GM19324 (cell line): Measurements from ENCODE around the gene PHTF1.
"Not testable (repeated sequence)": the region's sequence is repeated elsewhere in the genome, so short reads cannot be mapped to it uniquely, and the experiment has no call there.

ENCODE experiments used
- ATAC-seq: cut with Tn5 transposase; IDR thresholded peaks from one replicate; pipeline ENCODE4 v1.9.1; 2021; ENCODE audit warnings: mild to moderate bottlenecking, moderate library complexity; ENCODE audit not compliant: unreplicated experiment, low FRiP score

PHTF1 gene

DNA sequence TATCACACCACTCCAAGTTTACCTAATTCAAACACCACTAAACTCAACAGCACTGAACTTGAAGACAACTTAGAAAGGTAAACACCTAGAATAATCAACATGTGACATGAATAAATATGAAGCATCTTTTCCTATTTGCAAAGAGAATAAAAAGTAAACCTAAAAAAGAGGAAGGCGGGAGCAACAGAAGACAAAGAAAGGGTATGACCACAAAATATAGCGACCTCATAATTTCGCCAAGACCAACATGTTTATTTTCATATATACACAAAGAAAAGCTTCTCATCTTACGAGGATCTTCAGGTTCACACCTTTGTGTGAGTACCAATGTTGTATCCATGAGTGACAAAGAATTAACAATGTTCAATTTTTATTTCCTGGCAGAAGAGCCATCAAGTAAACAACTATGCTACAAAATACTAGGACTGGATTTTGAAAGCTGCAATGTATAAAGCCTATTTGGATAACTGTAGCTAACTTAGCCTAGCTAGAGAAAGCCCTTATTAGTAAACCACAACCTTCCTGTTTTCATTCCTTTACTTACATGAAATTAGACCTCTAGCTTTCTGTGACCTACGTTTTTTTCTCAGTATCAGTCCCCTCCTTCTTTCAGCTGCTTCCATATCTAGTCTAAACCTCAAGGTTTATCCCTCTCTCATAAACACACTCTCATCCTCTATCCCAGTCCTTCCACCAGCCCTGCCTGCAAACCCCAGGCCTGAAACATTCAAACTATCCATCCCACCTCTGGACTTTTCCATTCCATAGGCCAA is 21.3 kb upstream of the PHTF1 start:
- ATAC-seq = no peak

DNA sequence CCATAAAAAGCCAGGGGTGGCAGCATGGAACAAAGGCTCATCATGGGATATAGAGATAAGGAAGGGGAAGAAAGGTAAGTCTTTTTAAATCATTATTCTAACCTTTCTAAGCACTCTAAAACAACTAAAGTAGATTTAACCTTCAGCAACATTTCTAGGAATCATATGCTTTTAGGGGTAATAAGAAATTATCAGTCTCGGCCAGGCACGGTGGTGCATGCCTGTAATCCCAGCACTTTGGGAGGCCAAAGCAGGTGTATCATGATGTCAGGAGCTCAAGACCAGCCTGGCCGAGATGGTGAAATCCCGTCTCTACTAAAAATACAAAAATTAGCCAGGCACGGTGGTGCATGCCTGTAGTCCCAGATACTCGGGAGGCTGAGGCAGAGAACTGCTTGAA is 20.3 kb upstream of the PHTF1 start:
- ATAC-seq = no peak

DNA sequence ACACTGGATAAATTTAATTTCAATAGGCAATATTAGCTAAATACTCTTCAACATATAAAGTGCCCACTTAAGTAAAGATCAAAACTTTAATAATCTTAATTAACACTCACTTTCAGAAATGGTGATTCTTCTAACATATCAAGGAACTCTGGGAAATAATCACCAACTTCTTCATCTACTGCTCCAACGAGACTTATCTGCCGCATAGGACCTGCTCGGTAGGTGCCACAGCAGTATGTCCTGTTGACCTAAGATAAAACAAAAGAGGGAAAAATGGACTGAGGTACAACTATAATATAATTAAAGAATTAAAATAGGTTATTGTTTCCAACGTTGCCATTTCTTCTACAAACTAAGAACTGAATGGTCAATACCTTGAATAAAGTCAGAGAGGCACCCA is 18.3 kb upstream of the PHTF1 start:
- no peak for ATAC-seq

DNA sequence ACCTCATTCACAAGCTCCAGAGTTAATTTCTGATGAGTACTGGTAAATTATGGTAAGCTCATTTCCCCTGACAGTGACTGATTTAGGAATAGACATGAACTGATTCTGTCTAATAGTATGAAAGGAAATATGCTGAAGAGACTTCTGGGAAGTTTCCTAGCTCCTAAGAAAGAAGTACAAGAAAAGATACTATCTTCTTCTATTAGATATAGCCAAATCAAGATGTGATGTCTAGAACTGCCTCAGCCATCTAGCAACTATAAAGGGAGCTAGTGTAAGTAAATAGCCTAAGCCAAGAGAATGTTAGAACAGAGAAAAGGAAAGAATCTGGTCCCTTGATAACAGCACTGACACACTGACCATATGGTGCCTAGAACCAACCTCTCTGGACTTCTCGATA is 10.7 kb upstream of the PHTF1 start:
- no peak for ATAC-seq

DNA sequence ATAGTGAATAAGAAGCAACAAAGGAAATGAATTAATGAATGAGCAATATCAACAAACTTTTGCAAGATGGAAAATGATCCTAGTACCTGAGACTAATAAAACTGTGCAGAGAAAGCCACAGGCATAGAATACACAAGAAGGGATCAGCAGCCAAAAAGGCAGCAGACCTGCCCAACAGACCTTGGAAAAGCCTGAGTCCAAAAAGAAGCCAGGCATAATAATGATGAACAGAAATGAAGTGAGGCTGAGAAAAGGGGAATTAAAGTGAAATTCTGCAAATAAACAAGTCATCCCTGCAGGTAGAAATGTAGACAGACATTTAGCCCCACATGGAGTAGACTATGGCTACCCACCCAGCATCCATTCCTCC is 10.3 kb upstream of the PHTF1 start:
- ATAC-seq = no peak

DNA sequence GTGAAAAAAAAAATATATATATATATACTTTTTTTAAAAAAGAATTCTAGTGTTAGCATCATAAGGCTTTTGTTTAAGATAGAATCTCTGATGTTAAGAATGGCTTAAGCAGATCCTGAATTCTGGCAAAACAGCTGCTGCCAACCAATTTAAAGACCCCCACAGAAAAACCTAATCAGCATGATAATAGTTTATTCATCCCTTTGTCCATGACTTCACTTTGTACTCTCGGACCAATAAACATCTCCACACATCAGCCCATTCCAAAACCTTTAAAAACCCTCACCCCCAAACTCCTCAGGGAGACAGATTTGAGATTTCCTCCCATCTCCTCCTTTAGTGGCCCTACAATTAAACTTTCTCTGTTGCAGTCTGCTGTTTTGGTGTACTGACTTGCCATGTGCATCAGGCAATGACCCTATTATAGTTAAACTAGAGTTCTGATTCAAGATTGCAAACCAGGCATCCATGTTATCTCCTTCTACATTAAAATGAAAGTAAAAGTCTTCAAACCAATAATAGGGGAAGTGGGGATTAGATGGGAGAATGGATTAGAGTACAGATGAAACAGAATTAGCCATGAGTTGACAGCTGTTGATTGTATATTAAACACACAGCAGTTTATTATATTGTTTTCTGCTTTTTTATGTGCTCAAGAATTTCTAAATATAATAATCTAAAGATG is 9.8 kb upstream of the PHTF1 start:
- no peak for ATAC-seq

DNA sequence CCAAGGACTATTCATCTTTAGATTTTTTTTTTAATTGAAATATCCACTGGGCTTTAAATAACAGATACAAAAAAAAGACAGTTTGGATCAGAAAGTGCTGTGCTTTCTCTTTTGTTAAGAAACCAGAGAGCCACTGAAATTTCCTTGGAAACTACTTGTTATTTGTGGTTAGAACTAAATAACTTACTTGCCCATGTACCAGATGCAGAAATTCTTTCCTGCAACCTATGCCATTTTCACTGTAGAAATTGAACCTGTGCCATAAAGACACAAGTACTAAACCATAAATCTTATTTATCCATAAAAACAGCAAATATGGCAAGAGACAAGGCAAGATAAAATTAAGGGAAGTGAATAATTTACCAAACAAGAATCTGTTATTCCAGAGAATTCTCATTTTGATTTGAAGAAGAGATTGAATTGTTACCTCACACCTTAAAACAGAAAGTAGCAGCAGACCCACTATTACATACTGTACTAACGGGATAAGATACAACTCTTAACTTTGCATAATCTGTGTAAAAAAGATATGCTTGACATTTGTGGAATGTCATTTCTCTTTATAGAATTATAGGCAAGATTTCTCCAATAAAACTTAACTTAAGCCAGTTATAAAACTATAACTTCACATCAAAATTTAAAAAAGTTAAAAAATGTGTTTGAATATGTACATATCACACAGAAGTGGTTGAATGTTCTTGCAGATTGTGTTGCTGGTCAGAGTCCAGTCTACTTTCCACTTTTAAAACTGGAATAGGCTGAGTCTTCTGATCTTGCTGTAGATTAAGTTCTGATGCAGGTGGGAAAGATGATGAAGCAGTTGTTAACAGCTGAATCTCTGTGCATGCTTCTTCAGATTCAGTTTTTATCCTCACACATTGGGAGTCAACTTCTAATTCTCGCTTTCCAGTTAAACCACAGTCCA is 6.3 kb upstream of the PHTF1 start:
- no peak for ATAC-seq

DNA sequence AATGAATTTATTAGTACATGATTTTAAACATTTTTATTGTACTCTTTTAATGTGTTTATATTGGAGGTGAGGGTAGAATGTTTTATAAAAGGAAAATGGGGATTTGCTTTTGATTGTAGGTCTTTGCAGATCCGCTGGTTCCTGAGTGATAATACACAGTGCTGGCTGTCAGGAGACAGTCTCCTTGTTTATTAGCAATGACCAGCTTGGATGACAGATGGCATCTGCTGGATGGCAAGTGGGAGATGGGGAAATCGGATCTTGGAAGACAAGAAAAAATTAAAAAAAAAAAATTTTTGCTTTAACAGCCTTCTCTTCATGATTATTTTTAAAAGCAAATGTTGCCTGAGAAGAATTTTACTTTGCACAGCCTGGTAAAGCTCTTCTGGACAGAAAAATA is 4.4 kb upstream of the PHTF1 start:
- ATAC-seq = no peak

DNA sequence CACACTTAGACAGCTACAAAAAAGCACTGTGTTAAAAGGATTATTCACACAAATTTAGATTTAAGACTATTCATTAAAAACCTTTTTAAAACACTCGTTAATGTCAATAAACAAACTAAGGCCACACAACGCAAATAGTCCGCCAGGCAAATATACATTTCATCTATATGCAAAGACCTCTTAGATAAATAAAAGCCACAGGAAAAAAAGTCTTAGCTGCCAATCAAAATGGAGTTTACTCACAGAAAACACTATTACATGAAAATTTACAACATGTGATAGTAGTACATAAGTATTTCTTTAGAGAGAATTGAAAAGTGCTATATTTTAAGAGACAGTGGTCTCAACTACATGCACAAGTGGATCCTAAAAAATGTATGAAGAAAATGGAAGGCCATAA is 2.7 kb upstream of the PHTF1 start:
- no peak for ATAC-seq

DNA sequence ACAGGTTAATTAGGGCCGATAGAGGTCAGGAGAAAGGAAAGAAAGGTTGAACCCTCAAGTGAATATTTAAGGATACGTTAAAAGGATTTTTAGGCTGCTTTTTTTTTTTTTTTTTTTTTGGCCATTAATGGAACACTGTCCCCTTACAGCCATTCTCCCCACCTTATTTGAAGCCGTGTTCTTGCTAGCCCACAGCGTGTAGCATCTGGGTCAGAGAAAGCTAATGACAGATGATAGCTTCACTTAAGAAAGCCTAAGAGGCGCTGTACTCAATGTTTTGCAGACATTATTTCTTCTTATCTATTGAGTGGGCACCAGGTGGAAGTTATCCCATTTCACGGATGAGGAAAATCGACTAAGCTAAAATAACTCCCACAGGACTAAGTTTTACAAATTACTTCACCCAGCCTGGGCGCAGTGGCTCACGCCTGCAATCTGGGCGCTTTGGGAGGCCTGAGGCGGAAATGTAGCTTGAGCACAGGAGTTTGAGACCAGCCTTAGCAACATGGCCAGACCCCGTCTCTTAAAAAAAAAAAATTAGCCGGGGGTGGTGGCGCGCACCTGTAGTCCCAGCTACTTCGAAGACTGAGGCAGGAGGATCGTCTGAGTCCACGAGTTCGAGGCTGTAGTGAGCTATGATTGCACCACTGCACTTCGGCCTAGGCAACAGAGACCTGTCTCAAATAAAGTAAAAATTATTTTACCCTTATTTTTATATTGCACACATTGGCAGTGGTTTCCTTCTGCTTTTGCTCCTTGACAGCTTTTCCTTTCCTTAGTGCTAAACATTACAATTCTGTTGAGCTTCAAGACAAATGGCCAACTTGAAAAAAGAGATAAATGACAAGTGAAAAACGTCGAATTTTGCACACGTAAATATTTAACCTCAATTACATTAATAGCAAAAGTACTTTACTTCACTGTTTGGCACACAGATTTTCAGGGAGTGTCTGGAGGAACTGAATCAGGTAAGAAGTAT is 1.1 kb upstream of the PHTF1 start:
- no peak for ATAC-seq

DNA sequence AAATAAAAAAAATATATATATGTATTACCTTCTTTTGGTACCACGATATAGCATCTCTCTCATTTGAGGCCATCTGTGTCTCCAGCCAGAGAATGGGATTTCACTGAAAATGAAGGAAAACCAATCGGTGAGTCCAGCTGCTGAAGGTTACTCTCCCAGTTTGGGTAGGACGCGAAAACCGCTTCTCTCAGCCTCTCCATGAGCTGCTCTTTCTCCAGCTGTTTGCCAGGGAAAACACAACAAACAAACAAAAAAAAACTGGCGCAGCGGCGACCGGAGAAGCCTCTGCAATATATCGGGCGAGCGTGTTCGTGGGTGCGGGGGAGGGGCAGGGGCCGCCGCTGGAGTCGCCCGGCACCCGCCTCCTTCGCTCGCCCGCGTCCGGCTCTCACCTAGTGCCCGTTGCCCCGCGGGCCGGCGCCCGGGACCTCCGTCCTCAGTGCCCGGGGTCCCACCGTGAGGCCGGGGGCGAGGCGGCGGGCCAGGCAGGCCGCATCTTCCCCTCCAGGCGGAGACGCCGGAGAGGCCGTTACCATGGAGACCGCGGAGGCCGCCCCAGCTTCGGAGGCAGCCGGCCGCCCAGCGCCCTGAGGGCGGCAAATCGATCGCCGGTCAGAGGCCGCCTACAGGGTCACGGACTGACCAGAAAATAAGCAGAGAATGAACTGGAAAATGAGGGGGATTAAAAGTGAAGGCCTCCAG is 504 bp downstream of the PHTF1 start:
- ATAC-seq = peak; percentile 77

DNA sequence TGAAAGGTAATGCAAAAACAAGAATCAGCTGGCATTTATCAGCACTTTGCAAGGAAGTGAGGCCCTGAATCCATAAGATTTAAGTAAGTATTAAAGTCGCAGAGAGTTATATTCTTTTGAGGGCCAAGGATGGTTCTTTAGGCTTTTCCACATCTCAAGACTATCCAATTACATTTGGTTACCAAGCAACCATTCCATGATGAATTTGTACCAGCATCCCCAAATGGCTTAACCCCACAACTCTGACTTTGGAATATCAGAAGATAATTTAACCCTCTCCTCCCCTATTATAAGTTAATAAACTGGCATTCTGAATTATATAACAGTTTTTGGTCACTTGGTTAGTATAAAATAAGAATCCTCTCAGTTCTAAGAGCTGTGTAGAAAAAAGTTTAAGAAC is 2.8 kb downstream of the PHTF1 start:
- ATAC-seq = no peak

DNA sequence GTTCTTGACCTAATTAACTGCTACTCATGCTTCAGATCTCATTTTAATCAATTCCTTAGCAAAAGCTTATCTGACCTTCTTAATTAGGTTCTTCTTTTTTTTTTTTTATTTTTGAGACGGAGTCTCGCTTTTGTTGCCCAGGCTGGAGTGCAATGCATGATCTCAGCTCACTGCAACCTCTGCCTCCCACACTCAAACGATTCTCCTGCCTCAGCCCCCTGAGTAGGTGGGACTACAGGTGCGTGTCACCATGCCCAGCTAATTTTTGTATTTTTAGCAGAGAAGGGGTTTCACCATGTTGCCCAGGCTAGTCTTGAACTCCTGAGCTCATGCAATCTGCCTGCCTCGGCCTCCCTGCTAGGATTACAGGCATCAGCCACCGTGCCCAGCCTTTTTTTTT is 6.0 kb downstream of the PHTF1 start:
- not testable (repeated sequence) for ATAC-seq

DNA sequence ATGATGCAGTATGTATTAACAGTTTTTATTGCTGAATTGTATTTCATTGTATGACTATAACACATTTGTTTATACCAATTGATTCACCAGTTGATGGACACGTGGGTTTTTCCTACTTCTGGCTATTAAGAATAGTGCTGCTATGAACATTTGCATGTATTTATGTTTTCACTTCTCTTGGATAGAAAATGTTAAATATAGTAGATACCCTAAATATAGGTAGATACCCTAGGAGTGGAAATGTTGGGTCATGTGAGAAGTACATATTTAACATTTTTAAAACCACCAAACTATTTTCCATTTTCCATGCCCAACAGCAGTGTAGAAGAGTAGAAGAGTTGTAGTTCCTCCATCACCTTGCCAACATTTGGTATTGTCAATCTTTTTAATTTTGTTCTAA is 7.8 kb downstream of the PHTF1 start:
- no peak for ATAC-seq

DNA sequence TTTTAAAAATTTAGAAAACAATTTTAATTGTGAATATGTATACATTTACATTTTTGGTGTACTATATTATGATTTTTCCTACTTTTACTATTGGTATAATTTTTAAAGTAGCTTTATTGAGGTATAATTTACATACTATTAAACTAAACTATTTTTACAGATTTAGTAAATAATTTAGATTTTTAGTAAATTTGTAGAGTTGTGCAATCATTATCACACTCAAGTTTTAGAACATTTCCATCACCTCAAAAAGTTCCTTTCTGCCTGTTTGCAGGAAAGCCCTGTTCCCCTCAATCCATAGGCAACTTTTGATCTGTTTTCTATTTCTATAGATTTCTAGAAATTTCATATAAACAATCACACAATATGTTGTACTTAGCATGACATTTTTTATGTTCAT is 8.2 kb downstream of the PHTF1 start:
- ATAC-seq = no peak

DNA sequence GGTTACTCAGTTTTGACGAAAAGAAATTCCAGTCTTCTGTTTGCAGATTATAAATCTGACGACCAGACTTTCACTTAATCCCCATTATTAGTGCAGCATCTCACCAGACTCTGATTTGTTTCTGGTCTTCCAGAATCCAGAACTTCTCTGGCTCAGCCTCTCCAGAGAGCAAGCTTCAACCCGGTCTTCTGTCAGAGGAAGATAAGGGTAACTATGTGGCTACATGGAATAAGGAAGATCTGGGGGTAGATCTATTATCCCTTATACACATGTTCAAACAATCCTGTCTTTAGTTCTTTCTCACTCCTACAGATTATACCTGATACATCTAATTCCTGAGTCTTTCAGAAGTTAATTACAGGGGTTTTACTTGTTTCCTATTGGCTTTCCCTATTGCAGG is 9.9 kb downstream of the PHTF1 start:
- ATAC-seq = no peak

DNA sequence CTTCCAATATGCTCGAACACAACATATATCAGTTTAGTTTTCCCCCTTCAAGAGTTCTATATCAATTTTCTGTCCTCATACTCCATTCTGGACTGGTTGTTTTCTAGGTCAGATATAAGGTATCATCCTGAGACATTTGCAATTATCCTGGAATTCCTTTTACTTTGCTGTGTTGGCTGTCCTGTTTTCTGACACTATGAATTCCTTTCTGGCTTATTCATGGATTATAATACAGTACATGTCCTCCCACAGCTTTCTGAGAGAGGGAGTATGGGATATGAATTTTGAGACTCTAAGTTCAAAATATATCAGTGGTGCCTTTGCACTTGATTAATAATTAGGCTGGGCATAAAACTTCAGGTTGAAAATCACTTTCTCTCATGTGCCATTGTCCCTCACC is 11.9 kb downstream of the PHTF1 start:
- no peak for ATAC-seq

DNA sequence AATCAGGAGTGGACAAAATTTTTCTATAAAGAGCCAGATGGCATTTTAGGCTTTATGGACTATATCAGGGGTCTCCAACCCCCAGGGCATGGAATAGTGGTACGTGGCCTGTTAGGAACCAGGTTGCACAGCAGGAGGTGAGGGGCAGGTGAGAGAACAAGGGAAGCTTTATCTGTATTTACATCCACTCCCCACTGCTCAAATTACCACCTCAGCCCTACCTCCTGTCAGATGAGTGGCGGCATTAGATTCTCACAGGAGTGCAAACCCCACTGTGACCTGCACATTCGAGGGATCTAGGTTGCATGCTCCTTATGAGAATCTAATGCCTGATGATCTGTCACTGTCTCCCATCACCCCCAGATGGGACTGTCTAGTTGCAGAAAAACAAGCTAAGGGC is 13.9 kb downstream of the PHTF1 start:
- no peak for ATAC-seq

DNA sequence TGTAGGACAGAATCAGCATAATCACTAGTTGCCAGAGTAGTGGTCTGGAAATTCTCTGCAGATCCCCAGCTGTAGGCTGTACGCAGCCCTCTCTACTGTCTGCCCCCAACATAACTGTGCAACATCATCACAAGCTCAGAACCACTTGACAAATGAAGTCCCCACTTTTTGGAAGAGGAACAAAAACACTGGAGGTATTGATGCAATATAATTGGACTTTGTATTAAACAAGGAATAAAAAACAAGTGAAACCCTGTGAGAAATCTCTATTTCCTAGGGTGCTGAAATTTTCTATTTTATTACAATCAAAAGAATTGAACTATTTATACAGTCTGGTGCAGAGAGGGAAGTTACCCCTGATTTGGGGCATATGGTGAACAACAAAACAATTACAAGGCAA is 15.2 kb downstream of the PHTF1 start:
- ATAC-seq = no peak

DNA sequence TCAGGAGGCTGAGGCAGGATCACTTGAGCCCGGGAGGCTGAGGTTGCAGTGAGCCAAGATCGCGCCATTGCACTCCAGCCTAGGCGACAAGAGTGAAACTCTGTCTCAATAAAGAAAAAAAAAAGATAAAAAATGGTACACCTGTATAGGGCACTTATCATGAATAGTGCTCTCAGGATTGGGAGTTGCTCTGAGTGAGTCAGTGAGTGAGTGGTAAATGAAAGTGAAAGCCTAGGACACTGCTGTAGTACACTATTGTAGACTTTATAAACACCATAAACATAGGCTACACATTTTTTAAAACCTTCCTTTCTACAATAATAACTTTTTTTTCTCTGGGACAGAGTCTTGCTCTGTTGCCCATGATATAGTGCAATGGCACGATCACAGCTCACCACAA is 16.8 kb downstream of the PHTF1 start:
- peak; percentile 66 for ATAC-seq
